ENCODE results near the gene ACACB.

Gene ACACB

DNA sequence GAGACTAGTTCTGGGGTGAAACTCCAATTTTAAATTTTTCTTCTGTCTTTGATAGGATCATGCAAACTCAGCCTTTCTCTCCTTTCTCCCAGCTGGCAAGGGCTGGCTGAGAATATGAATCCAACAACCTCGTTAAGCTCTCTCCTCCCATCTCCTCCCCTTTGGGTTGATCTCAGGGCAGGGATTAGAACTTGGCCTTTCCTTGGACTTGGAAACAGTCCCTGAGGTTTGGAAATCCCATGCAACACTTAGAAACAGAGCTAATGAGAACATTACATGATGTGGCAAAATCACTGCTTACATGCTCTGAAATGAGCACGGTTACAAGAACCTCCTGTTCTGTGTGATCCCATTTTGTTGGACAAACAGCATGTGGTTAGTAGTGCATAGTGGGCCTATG lies 31.6 kb downstream of the ACACB start:
- H3K4me1 ChIP-seq (ENCODE audit: insufficient read depth, low read length, severe bottlenecking): no peaks in the 10 kb centered on the region
- no peak overlapping the region for H3K4me3 ChIP-seq (ENCODE audit: low read depth, low read length, poor library complexity, severe bottlenecking)
- no peaks in the 10 kb centered on the region for H3K27me3 ChIP-seq (ENCODE audit: insufficient read depth, low read length)
- H3K9me2 ChIP-seq (ENCODE audit: low read depth, low read length): no peaks in the 10 kb centered on the region
- no peak overlapping the region for H3K27ac ChIP-seq (ENCODE audit: low read depth, low read length, poor library complexity, severe bottlenecking)
- no peaks in the 10 kb centered on the region for H3K9me3 ChIP-seq (ENCODE audit: low read length)
- no peak overlapping the region for H3K4me2 ChIP-seq (ENCODE audit: low read length)
- H3K79me2 ChIP-seq (ENCODE audit: insufficient read depth, low read length): no peaks in the 10 kb centered on the region
- no peak overlapping the region for H2AFZ ChIP-seq (ENCODE audit: low read length)
- TF ChIP-seq, protein P1, sequence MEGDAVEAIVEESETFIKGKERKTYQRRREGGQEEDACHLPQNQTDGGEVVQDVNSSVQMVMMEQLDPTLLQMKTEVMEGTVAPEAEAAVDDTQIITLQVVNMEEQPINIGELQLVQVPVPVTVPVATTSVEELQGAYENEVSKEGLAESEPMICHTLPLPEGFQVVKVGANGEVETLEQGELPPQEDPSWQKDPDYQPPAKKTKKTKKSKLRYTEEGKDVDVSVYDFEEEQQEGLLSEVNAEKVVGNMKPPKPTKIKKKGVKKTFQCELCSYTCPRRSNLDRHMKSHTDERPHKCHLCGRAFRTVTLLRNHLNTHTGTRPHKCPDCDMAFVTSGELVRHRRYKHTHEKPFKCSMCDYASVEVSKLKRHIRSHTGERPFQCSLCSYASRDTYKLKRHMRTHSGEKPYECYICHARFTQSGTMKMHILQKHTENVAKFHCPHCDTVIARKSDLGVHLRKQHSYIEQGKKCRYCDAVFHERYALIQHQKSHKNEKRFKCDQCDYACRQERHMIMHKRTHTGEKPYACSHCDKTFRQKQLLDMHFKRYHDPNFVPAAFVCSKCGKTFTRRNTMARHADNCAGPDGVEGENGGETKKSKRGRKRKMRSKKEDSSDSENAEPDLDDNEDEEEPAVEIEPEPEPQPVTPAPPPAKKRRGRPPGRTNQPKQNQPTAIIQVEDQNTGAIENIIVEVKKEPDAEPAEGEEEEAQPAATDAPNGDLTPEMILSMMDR (IDR thresholded peaks at IDR 0.05; ENCODE audit: low read length): no peak
- no peaks in the 10 kb centered on the region for H3F3A ChIP-seq (ENCODE audit: insufficient read depth, low read length)
- no peak overlapping the region for H3K9ac ChIP-seq (ENCODE audit: low read length)
- no peaks in the 10 kb centered on the region for H4K20me1 ChIP-seq (ENCODE audit: insufficient read depth, low read length)
- no peaks in the 10 kb centered on the region for H3K36me3 ChIP-seq (ENCODE audit: insufficient read depth, low read length)

DNA sequence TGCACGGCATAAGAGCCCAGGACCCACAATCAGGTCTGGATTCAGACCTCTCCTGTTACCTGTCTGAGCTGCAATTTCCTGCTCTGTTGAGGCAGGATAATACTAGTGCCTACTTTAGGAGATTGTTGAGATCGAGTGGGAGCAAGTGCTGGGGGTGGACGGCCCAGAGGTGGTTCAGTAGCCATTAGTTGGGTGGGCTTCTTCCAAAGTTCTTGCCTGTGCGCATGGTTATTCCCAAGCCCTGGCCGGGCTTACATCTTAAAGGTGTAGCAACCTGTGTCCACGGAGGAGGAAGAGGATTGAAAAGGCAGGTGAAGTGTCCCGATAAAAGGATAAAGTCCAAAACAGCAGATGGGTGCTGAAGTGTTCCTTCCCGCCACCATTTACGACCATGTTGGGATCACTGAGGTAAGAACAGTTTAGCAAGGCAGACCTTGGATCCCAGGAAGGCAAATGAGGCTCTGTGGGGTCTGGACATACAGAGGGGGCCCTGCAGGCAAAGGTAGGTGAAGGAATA lies 33.8 kb downstream of the ACACB start:
- H3K4me2 ChIP-seq (ENCODE audit: low read length): no peak overlapping the region
- H3K9me2 ChIP-seq (ENCODE audit: low read depth, low read length): no peaks in the 10 kb centered on the region
- H3K79me2 ChIP-seq (ENCODE audit: insufficient read depth, low read length): no peaks in the 10 kb centered on the region
- no peaks in the 10 kb centered on the region for H4K20me1 ChIP-seq (ENCODE audit: insufficient read depth, low read length)
- no peak overlapping the region for H3K27ac ChIP-seq (ENCODE audit: low read depth, low read length, poor library complexity, severe bottlenecking)
- H3K9ac ChIP-seq (ENCODE audit: low read length): no peak overlapping the region
- no peaks in the 10 kb centered on the region for H3F3A ChIP-seq (ENCODE audit: insufficient read depth, low read length)
- TF ChIP-seq EZH2 (IDR thresholded peaks at IDR 0.05; ENCODE audit: borderline replicate concordance, low read length): no peak
- TF ChIP-seq, protein P1 (IDR thresholded peaks at IDR 0.05; ENCODE audit: low read length): no peak
- H3K9me3 ChIP-seq (ENCODE audit: low read length): no peaks in the 10 kb centered on the region
- peaks cover 5% of the 10 kb centered on the region for H3K4me1 ChIP-seq (ENCODE audit: insufficient read depth, low read length, severe bottlenecking)
- no peak overlapping the region for H3K4me3 ChIP-seq (ENCODE audit: low read depth, low read length, poor library complexity, severe bottlenecking)
- H3K36me3 ChIP-seq (ENCODE audit: insufficient read depth, low read length): no peaks in the 10 kb centered on the region
- no peaks in the 10 kb centered on the region for H3K27me3 ChIP-seq (ENCODE audit: insufficient read depth, low read length)
- H2AFZ ChIP-seq (ENCODE audit: low read length): no peak overlapping the region

DNA sequence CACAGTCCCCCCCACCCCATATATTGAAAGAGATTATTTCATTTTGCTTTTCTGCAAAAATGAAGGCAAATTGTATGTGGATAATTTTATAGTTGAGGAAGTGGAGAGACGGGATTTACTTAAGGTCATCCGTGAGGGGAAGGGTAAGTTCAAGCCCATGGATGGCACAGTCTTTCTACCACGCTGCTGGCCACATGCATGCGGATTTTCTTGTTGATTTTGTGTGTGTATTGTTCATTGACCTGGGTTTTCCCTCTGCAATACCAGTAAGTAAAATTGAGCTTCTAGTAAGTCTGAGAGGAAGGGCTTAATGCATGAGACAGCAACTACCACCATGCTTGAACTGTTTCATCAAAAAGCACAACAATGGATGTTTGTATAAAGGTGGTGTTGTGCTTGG lies 35.1 kb downstream of the ACACB start:
- Histone ChIP-seq H3K9me3 (ENCODE audit: low read length) (no peaks in the 10 kb centered on the region), H3K4me1 (ENCODE audit: insufficient read depth, low read length, severe bottlenecking) (peaks cover 13% of the 10 kb centered on the region), H3K4me2 (ENCODE audit: low read length) (no peak overlapping the region), H3K9me2 (ENCODE audit: low read depth, low read length) (no peaks in the 10 kb centered on the region), H3K4me3 (ENCODE audit: low read depth, low read length, poor library complexity, severe bottlenecking) (no peak overlapping the region), H4K20me1 (ENCODE audit: insufficient read depth, low read length) (no peaks in the 10 kb centered on the region), H3K79me2 (ENCODE audit: insufficient read depth, low read length) (no peaks in the 10 kb centered on the region), H2AFZ (ENCODE audit: low read length) (no peak overlapping the region), H3K9ac (ENCODE audit: low read length) (no peak overlapping the region), H3K27ac (ENCODE audit: low read depth, low read length, poor library complexity, severe bottlenecking) (no peak overlapping the region), H3F3A (ENCODE audit: insufficient read depth, low read length) (no peaks in the 10 kb centered on the region), H3K27me3 (ENCODE audit: insufficient read depth, low read length) (no peaks in the 10 kb centered on the region), H3K36me3 (ENCODE audit: insufficient read depth, low read length) (no peaks in the 10 kb centered on the region)
- TF ChIP-seq, protein P1 (IDR thresholded peaks at IDR 0.05; ENCODE audit: low read length): no peak
- no peak for TF ChIP-seq EZH2 (IDR thresholded peaks at IDR 0.05; ENCODE audit: borderline replicate concordance, low read length)

Measured in OCI-LY1 (cell line).